ENCODE measurements around the gene SMPD1. TPM values are rescaled to one million over a fixed set of nuclear protein-coding genes. Genes with fewer than 3 reads are reported as not detected.

SMPD1 gene
- total RNA-seq, 1 experiment from 2014 or later: 4.5 TPM

DNA sequence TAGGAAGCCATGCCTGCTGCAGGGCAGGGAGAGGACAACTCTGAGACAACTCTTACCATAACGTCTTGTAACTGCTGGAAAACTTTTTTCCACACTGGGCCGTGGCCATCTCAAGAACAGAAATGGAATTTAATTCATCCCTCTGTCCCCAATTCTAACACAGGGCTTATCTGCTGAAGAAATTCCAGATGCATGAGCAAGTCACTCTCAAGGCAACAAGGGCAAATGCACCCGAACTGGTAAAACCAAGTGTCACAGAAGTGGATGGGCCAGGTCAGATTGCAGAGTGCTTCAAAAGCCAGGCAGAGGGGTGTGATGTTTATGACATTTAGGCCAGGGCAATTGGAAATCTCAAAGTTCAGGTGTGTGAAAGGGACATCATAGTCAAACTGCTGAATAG, 7.4 kb downstream of the SMPD1 start:
- Histone ChIP-seq H4K8ac (replicated peaks; ENCODE audit: insufficient read length, low read depth, low read length) (no peak overlapping the region), H2BK15ac (ENCODE audit: low read depth, low read length) (no peak overlapping the region), H3K27ac (ENCODE audit: insufficient read length, low read depth, low read length) (no peak overlapping the region), H3K27me3 (ENCODE audit: insufficient read depth, low read length) (no peaks in the 10 kb centered on the region), H3K79me1 (ENCODE audit: insufficient read depth, low read depth, low read length, poor library complexity, severe bottlenecking) (no peaks in the 10 kb centered on the region), H4K20me1 (ENCODE audit: control insufficient read depth, insufficient read depth, insufficient read length) (no peaks in the 10 kb centered on the region), H3K56ac (ENCODE audit: insufficient read length, low read depth, low read length) (no peak overlapping the region), H3K4ac (ENCODE audit: low read depth, low read length) (no peak overlapping the region), H2BK120ac (ENCODE audit: low read depth, low read length, poor library complexity, severe bottlenecking) (no peak overlapping the region), H3K14ac (ENCODE audit: insufficient read depth, low read length) (no peak overlapping the region; the same call in 1 of the 2 replicates), H2BK5ac (ENCODE audit: insufficient read length, low read length) (no peak overlapping the region), H3K9me3 (ENCODE audit: control insufficient read depth, low read depth, low read length) (no peaks in the 10 kb centered on the region), H3K23ac (ENCODE audit: insufficient read length, low read depth, low read length) (no peak overlapping the region), H2BK20ac (ENCODE audit: low read depth, low read length, poor library complexity, severe bottlenecking) (no peak overlapping the region), H2AK5ac (ENCODE audit: insufficient read length, low read length) (no peak overlapping the region), H3K4me2 (ENCODE audit: insufficient read depth, insufficient read length, low read length) (no peak overlapping the region), H4K91ac (ENCODE audit: insufficient read length, low read depth, low read length) (no peak overlapping the region), H4K5ac (ENCODE audit: insufficient read length, low read depth, low read length) (no peak overlapping the region), H3K4me1 (ENCODE audit: insufficient read depth, low read length) (no peaks in the 10 kb centered on the region), H2BK12ac (ENCODE audit: insufficient read length, low read depth, low read length) (no peak overlapping the region), H3K9ac (ENCODE audit: extremely low read depth, insufficient read length, low read length) (no peak overlapping the region), H3K23me2 (ENCODE audit: insufficient read length, low read depth, low read length, poor library complexity, severe bottlenecking) (no peaks in the 10 kb centered on the region), H3K79me2 (ENCODE audit: insufficient read depth, low read length) (no peaks in the 10 kb centered on the region), H3K18ac (ENCODE audit: insufficient read length, low read depth, low read length) (no peak overlapping the region), H2AFZ (ENCODE audit: low read length) (no peak overlapping the region), H3T11ph (ENCODE audit: low read length) (no peak overlapping the region)
- H3K4me3 Mint-ChIP-seq: no peak overlapping the region
- H3K9me3 Mint-ChIP-seq: no peaks in the 10 kb centered on the region; a peak in 1 of 5 replicates
- DNase-seq: no peak
- WGBS (ENCODE audit: extremely low coverage, insufficient read length, low lambda C conversion rate): no CpG with 5 or more reads among the region's 3 CpGs
- peaks cover 3% of the 10 kb centered on the region for H3K27me3 Mint-ChIP-seq (ENCODE audit: low read depth)
- H3K27ac Mint-ChIP-seq: no peak overlapping the region
- peaks cover 3 to 10% (median 8%) of the 10 kb centered on the region in 3 experiments; a peak in 2 of 7 replicates for H3K36me3 Mint-ChIP-seq (ENCODE audit: insufficient read depth in 1 of 3, low read depth in 3 of 3)
- H3K4me1 Mint-ChIP-seq: no peaks in the 10 kb centered on the region
- TF ChIP-seq, protein P1, sequence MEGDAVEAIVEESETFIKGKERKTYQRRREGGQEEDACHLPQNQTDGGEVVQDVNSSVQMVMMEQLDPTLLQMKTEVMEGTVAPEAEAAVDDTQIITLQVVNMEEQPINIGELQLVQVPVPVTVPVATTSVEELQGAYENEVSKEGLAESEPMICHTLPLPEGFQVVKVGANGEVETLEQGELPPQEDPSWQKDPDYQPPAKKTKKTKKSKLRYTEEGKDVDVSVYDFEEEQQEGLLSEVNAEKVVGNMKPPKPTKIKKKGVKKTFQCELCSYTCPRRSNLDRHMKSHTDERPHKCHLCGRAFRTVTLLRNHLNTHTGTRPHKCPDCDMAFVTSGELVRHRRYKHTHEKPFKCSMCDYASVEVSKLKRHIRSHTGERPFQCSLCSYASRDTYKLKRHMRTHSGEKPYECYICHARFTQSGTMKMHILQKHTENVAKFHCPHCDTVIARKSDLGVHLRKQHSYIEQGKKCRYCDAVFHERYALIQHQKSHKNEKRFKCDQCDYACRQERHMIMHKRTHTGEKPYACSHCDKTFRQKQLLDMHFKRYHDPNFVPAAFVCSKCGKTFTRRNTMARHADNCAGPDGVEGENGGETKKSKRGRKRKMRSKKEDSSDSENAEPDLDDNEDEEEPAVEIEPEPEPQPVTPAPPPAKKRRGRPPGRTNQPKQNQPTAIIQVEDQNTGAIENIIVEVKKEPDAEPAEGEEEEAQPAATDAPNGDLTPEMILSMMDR (conservative IDR thresholded peaks at IDR 0.05): no peak

All from H9 (cell line).